ENCODE data around the gene NYNRIN. TPM values are rescaled to one million over a fixed set of nuclear protein-coding genes. Genes with fewer than 3 reads are reported as not detected.

The NYNRIN gene
- total RNA-seq, 1 donor from 2014 or later, result 40.0 TPM

DNA sequence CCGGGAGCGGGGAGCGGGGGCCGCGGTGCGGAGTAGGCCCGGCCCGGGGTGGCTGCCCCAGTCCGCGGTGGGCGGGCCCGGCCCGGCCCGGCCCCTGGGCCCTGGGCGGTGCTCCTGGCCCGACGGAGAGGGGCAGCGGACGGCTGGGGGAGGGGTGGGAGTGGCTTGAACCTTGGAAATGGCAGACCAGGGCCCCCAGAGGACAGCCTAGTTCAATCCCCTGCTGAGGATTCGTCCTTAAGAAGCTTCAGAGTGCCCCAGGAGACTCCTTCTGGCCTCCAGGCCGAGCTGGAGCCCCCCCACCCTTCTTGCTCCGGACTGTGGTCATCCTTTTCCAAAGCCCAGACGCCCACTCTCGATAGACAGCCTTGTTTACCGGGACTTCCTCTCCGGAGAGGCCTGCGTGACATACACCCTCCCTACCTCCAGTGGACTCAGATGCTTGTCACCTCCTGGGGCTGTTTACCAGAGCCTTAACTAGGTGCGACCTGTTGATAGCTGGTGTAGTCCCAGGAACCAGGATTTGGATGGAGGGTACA, 31.4 kb downstream of the NYNRIN start:
- TF ChIP-seq, protein P1, sequence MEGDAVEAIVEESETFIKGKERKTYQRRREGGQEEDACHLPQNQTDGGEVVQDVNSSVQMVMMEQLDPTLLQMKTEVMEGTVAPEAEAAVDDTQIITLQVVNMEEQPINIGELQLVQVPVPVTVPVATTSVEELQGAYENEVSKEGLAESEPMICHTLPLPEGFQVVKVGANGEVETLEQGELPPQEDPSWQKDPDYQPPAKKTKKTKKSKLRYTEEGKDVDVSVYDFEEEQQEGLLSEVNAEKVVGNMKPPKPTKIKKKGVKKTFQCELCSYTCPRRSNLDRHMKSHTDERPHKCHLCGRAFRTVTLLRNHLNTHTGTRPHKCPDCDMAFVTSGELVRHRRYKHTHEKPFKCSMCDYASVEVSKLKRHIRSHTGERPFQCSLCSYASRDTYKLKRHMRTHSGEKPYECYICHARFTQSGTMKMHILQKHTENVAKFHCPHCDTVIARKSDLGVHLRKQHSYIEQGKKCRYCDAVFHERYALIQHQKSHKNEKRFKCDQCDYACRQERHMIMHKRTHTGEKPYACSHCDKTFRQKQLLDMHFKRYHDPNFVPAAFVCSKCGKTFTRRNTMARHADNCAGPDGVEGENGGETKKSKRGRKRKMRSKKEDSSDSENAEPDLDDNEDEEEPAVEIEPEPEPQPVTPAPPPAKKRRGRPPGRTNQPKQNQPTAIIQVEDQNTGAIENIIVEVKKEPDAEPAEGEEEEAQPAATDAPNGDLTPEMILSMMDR (IDR thresholded peaks at IDR 0.05; ENCODE audit: unreplicated experiment), result no peak
- no peaks in the 10 kb centered on the region for H3K27me3 Mint-ChIP-seq
- H3K36me3 Mint-ChIP-seq (ENCODE audit: insufficient read depth), result peaks cover 7% of the 10 kb centered on the region
- H3K27ac Mint-ChIP-seq, result peak overlapping the region; percentile 93
- DNase-seq (ENCODE audit: low spot score, unreplicated experiment), result peak; percentile 63
- H3K4me1 Mint-ChIP-seq (ENCODE audit: low read depth), result peaks cover 29% of the 10 kb centered on the region
- no peaks in the 10 kb centered on the region for H3K9me3 Mint-ChIP-seq (ENCODE audit: low read depth)
- H3K4me3 Mint-ChIP-seq (ENCODE audit: low read depth), result peak overlapping the region; percentile 83

DNA sequence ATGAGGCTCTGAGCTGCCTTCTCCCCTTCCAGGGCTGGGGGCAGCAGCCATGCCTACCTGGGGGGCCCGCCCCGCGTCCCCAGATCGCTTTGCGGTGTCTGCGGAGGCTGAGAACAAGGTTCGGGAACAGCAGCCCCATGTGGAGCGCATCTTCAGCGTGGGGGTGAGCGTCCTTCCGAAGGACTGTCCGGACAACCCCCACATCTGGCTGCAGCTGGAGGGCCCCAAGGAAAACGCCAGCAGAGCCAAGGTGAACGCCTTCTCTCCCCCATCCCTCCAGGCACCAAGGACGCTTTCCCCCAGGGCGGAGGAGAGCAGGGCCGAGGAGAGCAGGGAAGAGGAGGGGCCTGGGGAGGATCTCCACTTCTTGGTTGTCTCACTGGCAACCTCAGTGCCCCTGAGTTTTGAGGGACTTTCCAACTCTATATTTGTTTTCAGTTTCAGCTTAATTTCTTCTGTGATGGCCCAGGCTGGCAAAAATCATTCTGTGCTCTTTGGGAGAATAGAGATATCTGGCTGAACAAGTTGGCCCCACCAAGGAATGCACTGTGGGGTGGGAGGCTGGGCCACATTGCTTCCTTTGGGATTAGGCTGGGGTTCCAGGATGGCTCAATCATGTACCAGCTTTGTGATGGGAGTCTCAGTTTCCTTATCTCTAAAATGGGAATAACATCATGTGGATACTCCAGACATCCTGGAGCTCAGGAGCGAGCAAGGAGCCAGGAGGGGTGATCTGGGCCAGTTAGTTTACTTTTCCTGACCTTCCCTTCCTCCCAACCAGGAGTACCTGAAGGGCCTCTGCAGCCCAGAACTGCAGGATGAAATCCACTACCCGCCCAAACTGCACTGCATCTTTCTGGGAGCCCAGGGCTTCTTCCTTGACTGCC, 32.1 kb downstream of the NYNRIN start:
- DNase-seq (ENCODE audit: low spot score, unreplicated experiment), result no peak
- TF ChIP-seq, protein P1 (IDR thresholded peaks at IDR 0.05; ENCODE audit: unreplicated experiment), result no peak
- H3K36me3 Mint-ChIP-seq (ENCODE audit: insufficient read depth), result peaks cover 7% of the 10 kb centered on the region
- H3K27ac Mint-ChIP-seq, result peak overlapping the region; percentile 93
- peak overlapping the region; percentile 83 for H3K4me3 Mint-ChIP-seq (ENCODE audit: low read depth)
- H3K27me3 Mint-ChIP-seq, result no peaks in the 10 kb centered on the region
- H3K9me3 Mint-ChIP-seq (ENCODE audit: low read depth), result no peaks in the 10 kb centered on the region
- peaks cover 33% of the 10 kb centered on the region for H3K4me1 Mint-ChIP-seq (ENCODE audit: low read depth)

DNA sequence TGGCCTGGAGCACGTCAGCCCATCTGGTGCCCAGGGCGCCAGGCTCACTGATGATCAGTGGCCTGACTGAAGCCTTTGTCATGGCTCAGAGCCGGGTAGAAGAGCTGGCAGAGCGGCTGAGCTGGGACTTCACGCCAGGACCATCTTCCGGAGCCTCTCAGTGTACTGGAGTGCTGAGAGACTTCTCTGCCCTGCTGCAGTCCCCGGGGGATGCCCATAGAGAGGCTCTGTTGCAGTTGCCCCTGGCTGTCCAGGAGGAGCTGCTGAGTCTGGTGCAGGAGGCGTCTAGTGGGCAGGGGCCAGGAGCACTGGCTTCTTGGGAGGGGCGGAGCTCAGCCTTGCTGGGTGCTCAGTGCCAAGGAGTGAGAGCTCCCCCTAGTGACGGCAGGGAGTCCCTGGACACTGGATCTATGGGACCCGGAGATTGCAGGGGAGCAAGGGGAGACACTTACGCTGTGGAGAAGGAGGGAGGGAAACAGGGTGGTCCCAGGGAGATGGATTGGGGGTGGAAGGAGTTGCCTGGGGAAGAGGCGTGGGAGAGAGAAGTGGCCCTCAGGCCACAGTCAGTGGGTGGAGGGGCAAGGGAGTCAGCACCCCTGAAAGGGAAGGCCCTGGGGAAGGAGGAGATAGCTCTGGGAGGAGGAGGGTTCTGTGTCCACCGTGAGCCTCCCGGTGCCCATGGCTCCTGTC, 32.9 kb downstream of the NYNRIN start:
- peak; percentile 79 for DNase-seq (ENCODE audit: low spot score, unreplicated experiment)
- H3K9me3 Mint-ChIP-seq (ENCODE audit: low read depth), result no peaks in the 10 kb centered on the region
- H3K27ac Mint-ChIP-seq, result peak overlapping the region; percentile 35
- TF ChIP-seq, protein P1 (IDR thresholded peaks at IDR 0.05; ENCODE audit: unreplicated experiment), result peak; percentile 92
- H3K4me1 Mint-ChIP-seq (ENCODE audit: low read depth), result peaks cover 31% of the 10 kb centered on the region
- peak overlapping the region; percentile 83 for H3K4me3 Mint-ChIP-seq (ENCODE audit: low read depth)
- no peaks in the 10 kb centered on the region for H3K27me3 Mint-ChIP-seq
- peaks cover 9% of the 10 kb centered on the region for H3K36me3 Mint-ChIP-seq (ENCODE audit: insufficient read depth)

DNA sequence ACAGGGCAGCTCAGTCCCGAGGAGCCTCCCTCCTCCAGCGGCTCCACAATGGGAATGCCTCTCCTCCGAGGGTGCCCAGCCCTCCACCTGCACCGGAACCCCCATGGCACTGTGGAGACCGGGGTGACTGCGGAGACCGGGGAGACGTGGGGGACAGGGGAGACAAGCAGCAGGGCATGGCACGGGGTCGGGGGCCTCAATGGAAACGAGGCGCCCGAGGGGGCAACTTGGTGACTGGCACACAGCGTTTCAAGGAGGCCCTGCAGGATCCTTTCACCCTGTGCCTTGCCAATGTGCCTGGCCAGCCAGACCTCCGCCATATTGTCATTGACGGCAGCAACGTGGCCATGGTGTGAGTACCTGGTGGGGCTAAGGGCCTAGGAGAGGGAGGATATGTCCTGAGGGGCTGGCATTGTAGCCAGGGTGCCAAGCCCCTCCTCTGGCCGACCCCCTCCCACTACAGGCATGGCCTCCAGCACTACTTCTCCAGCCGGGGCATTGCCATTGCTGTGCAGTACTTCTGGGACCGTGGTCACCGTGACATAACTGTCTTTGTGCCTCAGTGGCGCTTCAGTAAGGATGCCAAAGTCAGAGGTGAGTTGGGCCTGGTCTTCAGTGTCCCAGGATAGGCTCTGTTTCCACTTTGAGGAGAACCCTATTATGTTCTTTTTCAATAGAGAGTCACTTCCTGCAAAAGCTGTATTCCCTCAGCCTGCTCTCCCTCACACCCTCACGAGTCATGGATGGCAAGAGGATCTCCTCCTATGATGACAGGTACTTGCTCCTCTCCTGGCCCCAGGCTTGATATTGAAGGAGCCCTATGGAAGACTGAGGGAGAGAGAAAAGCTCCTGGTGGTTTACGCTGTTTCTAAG, 33.7 kb downstream of the NYNRIN start:
- DNase-seq (ENCODE audit: low spot score, unreplicated experiment), result no peak
- no peaks in the 10 kb centered on the region for H3K9me3 Mint-ChIP-seq (ENCODE audit: low read depth)
- H3K4me3 Mint-ChIP-seq (ENCODE audit: low read depth), result no peak overlapping the region
- no peaks in the 10 kb centered on the region for H3K27me3 Mint-ChIP-seq
- H3K36me3 Mint-ChIP-seq (ENCODE audit: insufficient read depth), result peaks cover 11% of the 10 kb centered on the region
- TF ChIP-seq, protein P1 (IDR thresholded peaks at IDR 0.05; ENCODE audit: unreplicated experiment), result no peak
- peaks cover 27% of the 10 kb centered on the region for H3K4me1 Mint-ChIP-seq (ENCODE audit: low read depth)
- peak overlapping the region; percentile 31 for H3K27ac Mint-ChIP-seq
